Measurements from ENCODE around the gene MICALL1.

DNA sequence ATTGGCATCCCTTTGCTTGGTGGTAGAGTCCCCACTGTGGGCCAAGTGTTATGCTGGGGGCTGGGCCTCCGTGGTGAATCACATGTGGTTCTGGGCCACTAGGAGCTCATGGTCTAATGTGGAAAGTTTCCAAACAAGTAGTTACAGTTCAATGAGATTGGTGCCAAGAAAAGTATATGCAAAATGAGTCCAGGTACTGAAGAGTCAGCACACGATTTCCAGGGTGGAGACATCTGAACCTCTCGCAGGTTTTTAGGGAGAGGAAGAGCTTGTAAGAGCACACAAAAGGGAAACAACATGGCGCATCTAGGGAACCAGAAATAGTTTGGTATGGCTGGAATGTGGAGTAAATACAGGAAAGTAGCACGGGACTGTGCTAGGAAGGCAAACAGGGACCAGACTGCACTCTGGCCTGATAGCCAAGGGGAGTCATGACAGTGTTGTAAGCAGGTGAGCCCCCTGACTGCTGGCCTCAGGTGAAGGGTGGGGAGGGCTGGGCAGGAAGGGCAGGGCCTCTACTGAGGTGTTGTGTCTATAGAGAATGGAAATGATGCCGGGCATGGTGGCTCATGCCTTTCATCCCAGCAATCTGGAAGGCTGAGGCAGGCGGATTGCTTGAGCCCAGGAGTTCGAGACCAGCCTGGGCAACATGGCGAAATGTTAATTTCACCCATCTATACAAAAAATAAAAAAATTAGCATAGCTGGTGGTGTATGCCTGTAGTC lies 60.0 kb downstream of the MICALL1 start:
- TF ChIP-seq, protein P1, sequence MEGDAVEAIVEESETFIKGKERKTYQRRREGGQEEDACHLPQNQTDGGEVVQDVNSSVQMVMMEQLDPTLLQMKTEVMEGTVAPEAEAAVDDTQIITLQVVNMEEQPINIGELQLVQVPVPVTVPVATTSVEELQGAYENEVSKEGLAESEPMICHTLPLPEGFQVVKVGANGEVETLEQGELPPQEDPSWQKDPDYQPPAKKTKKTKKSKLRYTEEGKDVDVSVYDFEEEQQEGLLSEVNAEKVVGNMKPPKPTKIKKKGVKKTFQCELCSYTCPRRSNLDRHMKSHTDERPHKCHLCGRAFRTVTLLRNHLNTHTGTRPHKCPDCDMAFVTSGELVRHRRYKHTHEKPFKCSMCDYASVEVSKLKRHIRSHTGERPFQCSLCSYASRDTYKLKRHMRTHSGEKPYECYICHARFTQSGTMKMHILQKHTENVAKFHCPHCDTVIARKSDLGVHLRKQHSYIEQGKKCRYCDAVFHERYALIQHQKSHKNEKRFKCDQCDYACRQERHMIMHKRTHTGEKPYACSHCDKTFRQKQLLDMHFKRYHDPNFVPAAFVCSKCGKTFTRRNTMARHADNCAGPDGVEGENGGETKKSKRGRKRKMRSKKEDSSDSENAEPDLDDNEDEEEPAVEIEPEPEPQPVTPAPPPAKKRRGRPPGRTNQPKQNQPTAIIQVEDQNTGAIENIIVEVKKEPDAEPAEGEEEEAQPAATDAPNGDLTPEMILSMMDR (IDR thresholded peaks at IDR 0.05), result no peak
- no peak for TF ChIP-seq POLR2A (IDR thresholded peaks at IDR 0.05)
